ENCODE results near the gene DNAH2.

DNA sequence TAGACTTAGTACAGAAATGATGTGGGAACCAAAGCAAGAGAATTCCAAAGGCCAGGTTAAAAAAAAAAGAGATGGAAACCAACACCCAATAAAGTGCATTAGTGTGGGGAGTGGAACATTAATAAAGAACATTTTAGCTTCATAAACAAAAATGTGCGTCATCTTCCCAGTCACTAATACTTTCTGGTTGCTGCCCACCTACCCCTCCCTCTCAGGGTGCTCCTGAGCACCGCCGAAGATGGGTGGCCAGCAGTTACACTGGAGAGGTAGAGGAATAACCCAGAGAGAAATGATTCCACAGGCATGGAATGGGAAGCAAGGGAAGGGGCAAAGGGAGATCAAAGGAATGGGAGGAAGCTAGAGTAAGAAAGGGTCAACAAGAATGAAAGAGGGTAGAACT lies 165.1 kb downstream of the DNAH2 start:
- no peak for TF ChIP-seq CTCF (IDR thresholded peaks at IDR 0.05)
- TF ChIP-seq POLR2AphosphoS5 (IDR thresholded peaks at IDR 0.05): peak in 1 of 4 donors; percentile 28
- no peak for TF ChIP-seq EP300 (IDR thresholded peaks at IDR 0.05)
- no peak for TF ChIP-seq POLR2A (IDR thresholded peaks at IDR 0.05)

Measured in sigmoid colon (tissue), 4 donors.